Adipocyte (in vitro differentiated cells): ENCODE measurements around the gene ATP5PO.
A peak's percentile ranks its signal among the peaks of the same experiment; 100 is the strongest.

Experiments used
- DNase-seq: peaks from one replicate; pipeline ENCODE4 v3.0.0-alpha.2; 2015; ENCODE audit warnings: low read depth
- H3K27me3 ChIP-seq: replicated peaks from 2 replicates; pipeline ENCODE4 v1.7.0; 2013; ENCODE audit warnings: mild to moderate bottlenecking, low read length, moderate library complexity; ENCODE audit not compliant: control insufficient read depth, insufficient read depth
- H3K36me3 ChIP-seq: 2 replicates; pipeline ENCODE4 v1.7.0; 2013; ENCODE audit warnings: low read length, mild to moderate bottlenecking, moderate library complexity; ENCODE audit not compliant: control insufficient read depth, insufficient read depth, severe bottlenecking
- H3K4me1 ChIP-seq: 2 replicates; pipeline ENCODE4 v1.7.0; 2013; ENCODE audit warnings: mild to moderate bottlenecking, low read length, moderate library complexity; ENCODE audit not compliant: control insufficient read depth, insufficient read depth
- H3K4me3 ChIP-seq: 2 replicates; pipeline ENCODE4 v1.7.0; 2013; ENCODE audit warnings: mild to moderate bottlenecking, low read length, moderate library complexity
- H3K9ac ChIP-seq: 2 replicates; pipeline ENCODE4 v1.7.0; 2013; ENCODE audit warnings: mild to moderate bottlenecking, low read length, moderate library complexity
- H3K9me3 ChIP-seq: 2 replicates; pipeline ENCODE4 v1.7.0; 2013; ENCODE audit warnings: mild to moderate bottlenecking, low read length, moderate library complexity; ENCODE audit not compliant: control insufficient read depth

Gene ATP5PO

GRCh38 chr21:33897098-33897497 lies 18.5 kb downstream of the ATP5PO start:
- peaks cover 5% of the 10 kb centered on the region for H3K36me3 ChIP-seq

GRCh38 chr21:33896691-33897090 lies 18.9 kb downstream of the ATP5PO start:
- Histone ChIP-seq H3K4me1 (peaks cover 14% of the 10 kb centered on the region), H3K9ac (no peak overlapping the region)

More at GRCh38 chr21:33897098-33897497, 18.5 kb downstream of the ATP5PO start:
- H3K4me3 ChIP-seq: no peak overlapping the region
- H3K9ac ChIP-seq: no peak overlapping the region
- peaks cover 16% of the 10 kb centered on the region for H3K4me1 ChIP-seq
- no peak for DNase-seq
- H3K27me3 ChIP-seq: no peaks in the 10 kb centered on the region
- H3K9me3 ChIP-seq: no peaks in the 10 kb centered on the region

GRCh38 chr21:33895356-33895755 lies 20.2 kb downstream of the ATP5PO start:
- Histone ChIP-seq H3K4me3 (no peak overlapping the region), H3K4me1 (peaks cover 10% of the 10 kb centered on the region), H3K9ac (peak overlapping the region; percentile 80)

More at GRCh38 chr21:33896691-33897090, 18.9 kb downstream of the ATP5PO start:
- Histone ChIP-seq H3K4me3 (no peak overlapping the region), H3K36me3 (peaks cover 5% of the 10 kb centered on the region), H3K9me3 (no peaks in the 10 kb centered on the region), H3K27me3 (no peaks in the 10 kb centered on the region)
- DNase-seq: no peak

GRCh38 chr21:33894736-33895288 lies 20.8 kb downstream of the ATP5PO start:
- DNase-seq: peak; percentile 94
- H3K4me3 ChIP-seq: peak overlapping the region; percentile 76
- H3K9ac ChIP-seq: peak overlapping the region; percentile 80
- H3K36me3 ChIP-seq: no peaks in the 10 kb centered on the region
- no peaks in the 10 kb centered on the region for H3K27me3 ChIP-seq
- H3K9me3 ChIP-seq: no peaks in the 10 kb centered on the region
- peaks cover 10% of the 10 kb centered on the region for H3K4me1 ChIP-seq

More at GRCh38 chr21:33895356-33895755, 20.2 kb downstream of the ATP5PO start:
- no peaks in the 10 kb centered on the region for H3K27me3 ChIP-seq
- DNase-seq: no peak
- peaks cover 4% of the 10 kb centered on the region for H3K36me3 ChIP-seq
- H3K9me3 ChIP-seq: no peaks in the 10 kb centered on the region

- Histone ChIP-seq H3K4me1 (peaks cover 10% of the 10 kb centered on the region), H3K9ac (peak overlapping the region; percentile 80), H3K4me3 (no peak overlapping the region), H3K36me3 (no peaks in the 10 kb centered on the region), H3K9me3 (no peaks in the 10 kb centered on the region), H3K27me3 (no peaks in the 10 kb centered on the region)
- DNase-seq: no peak
These were observed 21.7 kb downstream of the ATP5PO start for GRCh38 chr21:33893917-33894316.

GRCh38 chr21:33892853-33893252 lies 22.8 kb downstream of the ATP5PO start:
- no peaks in the 10 kb centered on the region for H3K9me3 ChIP-seq
- H3K27me3 ChIP-seq: no peaks in the 10 kb centered on the region

GRCh38 chr21:33890187-33890586 lies 25.4 kb downstream of the ATP5PO start:
- Histone ChIP-seq H3K27me3 (no peaks in the 10 kb centered on the region), H3K9ac (no peak overlapping the region), H3K4me1 (peaks cover 11% of the 10 kb centered on the region), H3K9me3 (no peaks in the 10 kb centered on the region), H3K36me3 (no peaks in the 10 kb centered on the region), H3K4me3 (no peak overlapping the region)
- DNase-seq: no peak

More at GRCh38 chr21:33892853-33893252, 22.8 kb downstream of the ATP5PO start:
- Histone ChIP-seq H3K36me3 (no peaks in the 10 kb centered on the region), H3K4me3 (no peak overlapping the region), H3K9ac (no peak overlapping the region), H3K4me1 (peaks cover 10% of the 10 kb centered on the region)
- DNase-seq: no peak

- Histone ChIP-seq H3K4me1 (peaks cover 22% of the 10 kb centered on the region), H3K9ac (no peak overlapping the region), H3K9me3 (no peaks in the 10 kb centered on the region), H3K36me3 (no peaks in the 10 kb centered on the region), H3K4me3 (no peak overlapping the region), H3K27me3 (no peaks in the 10 kb centered on the region)
- no peak for DNase-seq
These were observed 29.3 kb downstream of the ATP5PO start for GRCh38 chr21:33886321-33886720.

GRCh38 chr21:33885172-33885514 lies 30.5 kb downstream of the ATP5PO start:
- no peak overlapping the region for H3K4me3 ChIP-seq
- no peaks in the 10 kb centered on the region for H3K9me3 ChIP-seq
- H3K36me3 ChIP-seq: no peaks in the 10 kb centered on the region
- peaks cover 22% of the 10 kb centered on the region for H3K4me1 ChIP-seq
- no peak for DNase-seq
- H3K9ac ChIP-seq: no peak overlapping the region
- H3K27me3 ChIP-seq: no peaks in the 10 kb centered on the region

GRCh38 chr21:33884376-33885171 lies 31.0 kb downstream of the ATP5PO start:
- H3K27me3 ChIP-seq: no peaks in the 10 kb centered on the region
- H3K4me1 ChIP-seq: peaks cover 22% of the 10 kb centered on the region

GRCh38 chr21:33883118-33883517 lies 32.5 kb downstream of the ATP5PO start:
- Histone ChIP-seq H3K4me3 (no peak overlapping the region), H3K4me1 (peaks cover 22% of the 10 kb centered on the region), H3K9ac (no peak overlapping the region), H3K27me3 (no peaks in the 10 kb centered on the region), H3K9me3 (no peaks in the 10 kb centered on the region), H3K36me3 (no peaks in the 10 kb centered on the region)
- no peak for DNase-seq

More at GRCh38 chr21:33884376-33885171, 31.0 kb downstream of the ATP5PO start:
- DNase-seq: peak; percentile 84
- H3K9ac ChIP-seq: peak overlapping the region; percentile 13
- no peaks in the 10 kb centered on the region for H3K9me3 ChIP-seq
- peak overlapping the region; percentile 62 for H3K4me3 ChIP-seq
- H3K36me3 ChIP-seq: no peaks in the 10 kb centered on the region
